Measurements from ENCODE around the gene APOA5. TPM values are rescaled to one million over a fixed set of nuclear protein-coding genes. Genes with fewer than 3 reads are reported as not detected.

The APOA5 gene
- total and polyA plus RNA-seq, 9 of the 15 experiments (the other 6 are each of a cell fraction or from before 2014, with no cell fraction given), result not detected

DNA sequence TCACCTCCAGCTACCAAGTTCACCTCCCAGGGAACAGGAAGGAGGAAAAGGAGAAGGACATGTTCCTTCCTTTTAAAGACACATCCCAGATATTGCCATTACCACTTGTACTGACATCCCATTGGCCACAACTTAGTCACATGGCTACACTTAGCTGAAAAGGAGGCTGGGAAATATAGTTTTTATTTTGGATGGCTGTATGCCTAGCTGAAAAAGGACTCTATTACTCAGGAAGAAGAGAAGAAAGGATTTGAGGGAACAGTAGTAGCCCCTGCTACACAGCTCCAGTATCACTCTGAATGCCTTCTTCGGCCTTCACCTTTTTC lies 2.1 kb upstream of the APOA5 start:
- ChIA-PET POLR2A (interaction anchor here (0.6 to 1.5 kb wide), 2 partner anchors 11 to 1637 kb away, joined by 3 read pairs; no protein-coding TSS in a partner anchor), CTCF (ENCODE audit: low intra/inter-chr PET ratio) (no interaction called here)
- Histone ChIP-seq H2AFZ (ENCODE audit: low read depth, low read length) (peak overlapping the region; percentile 93), H3K4me3 (no peak overlapping the region), H3K4me1 (replicated peaks in 1 of 2; ENCODE audit: control insufficient read depth in 2 of 2, insufficient read depth in 2 of 2, low read length in 2 of 2) (peaks cover 14 to 27% of the 10 kb centered on the region in 2 experiments), H3K79me2 (ENCODE audit: control insufficient read depth, insufficient read depth, low read length) (no peaks in the 10 kb centered on the region), H3K9me1 (ENCODE audit: control insufficient read depth, insufficient read depth, low read length) (no peaks in the 10 kb centered on the region), H3K9ac (ENCODE audit: insufficient read depth in 1 of 2, low read depth in 2 of 2, low read length in 2 of 2) (no peak overlapping the region), H3K27me3 (ENCODE audit: control insufficient read depth in 2 of 2, insufficient read depth in 2 of 2, low read length in 2 of 2) (no peaks in the 10 kb centered on the region), H3K9me3 (replicated peaks; ENCODE audit: control insufficient read depth, insufficient read depth, low read depth, low read length) (no peaks in the 10 kb centered on the region), H3K4me2 (ENCODE audit: insufficient read depth, low read length) (no peak overlapping the region; the same call in 1 of the 2 replicates), H3K36me3 (ENCODE audit: control insufficient read depth, insufficient read depth, low read length) (no peaks in the 10 kb centered on the region), H4K20me1 (replicated peaks; ENCODE audit: control insufficient read depth, insufficient read depth, low read length) (no peaks in the 10 kb centered on the region), H3K27ac (ENCODE audit: extremely low read depth, low read depth, low read length) (no peak overlapping the region)
- in situ Hi-C loops (cut with MboI), result no loop called here
- peak; percentile 66 for FAIRE-seq
- intact Hi-C loops (cut with micrococcal nuclease), result loop anchor here (5.0 kb wide), 1 partner anchor 434 kb away; no protein-coding TSS in a partner anchor
- WGBS (ENCODE audit: insufficient coverage, low coverage, missing lambda C conversion rate), result 88% methylated on average over 1 of the region's 1 CpG
- DNase-seq (ENCODE audit: extremely low read depth in 1 of 4, low spot score in 3 of 4), result peak in 1 of 4 experiments; percentile 36
- no TSS peak for BruUV-seq (replicated peaks)
- peak; percentile 62 for ATAC-seq
- no peak for TF ChIP-seq ZFP30 (CRISPR knock-in tag; IDR thresholded peaks at IDR 0.05; ENCODE audit: borderline replicate concordance)
- TF ChIP-seq, protein P1, sequence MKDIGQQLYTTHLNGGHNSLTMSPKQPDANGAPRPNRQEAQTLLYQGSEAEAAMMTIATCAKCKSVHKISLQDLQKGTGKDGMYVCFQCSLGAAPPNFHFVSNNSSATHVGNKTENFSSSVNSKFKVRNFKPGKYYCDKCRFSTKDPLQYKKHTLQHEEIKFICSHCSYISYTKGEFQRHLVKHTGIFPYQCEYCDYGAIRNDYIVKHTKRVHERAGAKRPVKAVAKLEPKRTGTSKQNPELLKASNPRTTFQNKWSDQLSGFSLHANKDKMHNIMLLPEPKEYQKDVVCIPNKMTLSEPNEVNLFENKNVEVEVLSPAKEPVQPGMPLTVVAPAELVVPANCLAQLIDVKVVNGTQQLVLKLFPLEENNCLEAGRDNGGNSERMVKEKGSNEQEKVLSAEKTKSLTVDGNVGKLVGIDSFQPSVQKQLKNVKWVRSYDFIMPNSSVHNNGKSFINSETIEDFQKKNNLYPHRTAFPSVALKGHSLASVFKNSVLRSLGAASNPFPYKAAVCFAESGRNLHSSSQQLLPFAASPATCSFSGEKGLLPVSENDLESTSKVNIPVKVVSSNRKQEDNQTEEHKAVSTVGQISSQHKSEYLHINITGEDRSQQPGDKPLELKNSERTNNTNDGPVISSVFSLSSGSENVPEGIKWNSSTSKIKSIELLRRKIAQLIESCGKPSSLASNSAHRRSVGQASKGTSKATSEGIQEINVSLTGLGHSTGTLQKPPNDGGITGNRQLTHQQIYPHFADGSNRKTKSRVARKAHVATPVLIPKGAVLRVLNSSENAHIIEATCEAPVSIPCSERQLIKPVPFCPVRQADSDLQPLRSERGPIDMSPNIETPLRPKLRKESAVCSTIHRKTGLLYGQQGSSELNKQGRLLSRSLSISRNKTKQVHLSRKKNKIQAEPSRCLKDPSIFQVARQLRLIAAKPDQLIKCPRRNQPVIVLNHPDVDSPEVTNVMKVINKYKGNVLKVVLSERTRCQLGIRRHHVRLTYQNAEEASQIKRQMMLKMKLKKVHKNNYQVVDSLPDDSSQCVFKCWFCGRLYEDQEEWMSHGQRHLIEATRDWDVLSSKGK (CRISPR knock-in tag; IDR thresholded peaks at IDR 0.05), result no peak
- no peak for TF ChIP-seq TCFL5 (CRISPR knock-in tag; conservative IDR thresholded peaks at IDR 0.05)
- TF ChIP-seq, protein P2, sequence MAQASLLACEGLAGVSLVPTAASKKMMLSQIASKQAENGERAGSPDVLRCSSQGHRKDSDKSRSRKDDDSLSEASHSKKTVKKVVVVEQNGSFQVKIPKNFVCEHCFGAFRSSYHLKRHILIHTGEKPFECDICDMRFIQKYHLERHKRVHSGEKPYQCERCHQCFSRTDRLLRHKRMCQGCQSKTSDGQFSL (CRISPR knock-in tag; IDR thresholded peaks at IDR 0.05), result no peak
- TF ChIP-seq, protein P2 (tag; IDR thresholded peaks at IDR 0.05), result no peak
- TF ChIP-seq HCFC1 (IDR thresholded peaks at IDR 0.05; ENCODE audit: low read depth, low read length), result peak; percentile 68
- TF ChIP-seq SRSF3 (IDR thresholded peaks at IDR 0.05; ENCODE audit: insufficient read depth, low read length), result no peak
- TF ChIP-seq, protein P3, sequence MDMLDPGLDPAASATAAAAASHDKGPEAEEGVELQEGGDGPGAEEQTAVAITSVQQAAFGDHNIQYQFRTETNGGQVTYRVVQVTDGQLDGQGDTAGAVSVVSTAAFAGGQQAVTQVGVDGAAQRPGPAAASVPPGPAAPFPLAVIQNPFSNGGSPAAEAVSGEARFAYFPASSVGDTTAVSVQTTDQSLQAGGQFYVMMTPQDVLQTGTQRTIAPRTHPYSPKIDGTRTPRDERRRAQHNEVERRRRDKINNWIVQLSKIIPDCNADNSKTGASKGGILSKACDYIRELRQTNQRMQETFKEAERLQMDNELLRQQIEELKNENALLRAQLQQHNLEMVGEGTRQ (CRISPR knock-in tag; IDR thresholded peaks at IDR 0.05), result peak; percentile 86
- TF ChIP-seq, protein P4, sequence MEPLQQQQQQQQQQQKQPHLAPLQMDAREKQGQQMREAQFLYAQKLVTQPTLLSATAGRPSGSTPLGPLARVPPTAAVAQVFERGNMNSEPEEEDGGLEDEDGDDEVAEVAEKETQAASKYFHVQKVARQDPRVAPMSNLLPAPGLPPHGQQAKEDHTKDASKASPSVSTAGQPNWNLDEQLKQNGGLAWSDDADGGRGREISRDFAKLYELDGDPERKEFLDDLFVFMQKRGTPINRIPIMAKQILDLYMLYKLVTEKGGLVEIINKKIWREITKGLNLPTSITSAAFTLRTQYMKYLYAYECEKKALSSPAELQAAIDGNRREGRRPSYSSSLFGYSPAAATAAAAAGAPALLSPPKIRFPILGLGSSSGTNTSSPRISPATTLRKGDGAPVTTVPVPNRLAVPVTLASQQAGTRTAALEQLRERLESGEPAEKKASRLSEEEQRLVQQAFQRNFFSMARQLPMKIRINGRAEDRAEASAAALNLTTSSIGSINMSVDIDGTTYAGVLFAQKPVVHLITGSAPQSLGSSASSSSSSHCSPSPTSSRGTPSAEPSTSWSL (CRISPR knock-in tag; IDR thresholded peaks at IDR 0.05; ENCODE audit: borderline replicate concordance), result no peak
- no peak for TF ChIP-seq ETV1 (tag; conservative IDR thresholded peaks at IDR 0.05; ENCODE audit: low read depth)
- TF ChIP-seq ZNF41 (CRISPR knock-in tag; conservative IDR thresholded peaks at IDR 0.05), result no peak
- TF ChIP-seq CBX2 (IDR thresholded peaks at IDR 0.05; ENCODE audit: insufficient read depth, low read length, poor library complexity, severe bottlenecking), result no peak
- no peak for TF ChIP-seq ZNF282 (CRISPR knock-in tag; IDR thresholded peaks at IDR 0.05)
- TF ChIP-seq, protein P5, sequence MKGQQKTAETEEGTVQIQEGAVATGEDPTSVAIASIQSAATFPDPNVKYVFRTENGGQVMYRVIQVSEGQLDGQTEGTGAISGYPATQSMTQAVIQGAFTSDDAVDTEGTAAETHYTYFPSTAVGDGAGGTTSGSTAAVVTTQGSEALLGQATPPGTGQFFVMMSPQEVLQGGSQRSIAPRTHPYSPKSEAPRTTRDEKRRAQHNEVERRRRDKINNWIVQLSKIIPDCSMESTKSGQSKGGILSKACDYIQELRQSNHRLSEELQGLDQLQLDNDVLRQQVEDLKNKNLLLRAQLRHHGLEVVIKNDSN (CRISPR knock-in tag; IDR thresholded peaks at IDR 0.05), result peak; percentile 86

Measured in K562 (cell line).